K562 (cell line): ENCODE measurements around the gene TMTC3. TPM values are rescaled to one million over a fixed set of nuclear protein-coding genes. Genes with fewer than 3 reads are reported as not detected.

Experiments
- CTCF ChIP-seq, 3 experiments: IDR thresholded peaks in 2 of 3; conservative IDR thresholded peaks in 1 of 3; 2 replicates each; pipeline ENCODE4 v1.5.1; 2011 to 2012; ENCODE audit warnings: low read length in 3 of 3, mild to moderate bottlenecking in 3 of 3, control low read depth in 2 of 3, improper control_type of control experiment in 1 of 3, inconsistent platforms in 1 of 3, low read depth in 1 of 3, mixed read lengths in 1 of 3, moderate library complexity in 1 of 3; ENCODE audit not compliant: insufficient read depth in 2 of 3
- REST ChIP-seq, 2 experiments: fragments of 450-650 bp; formaldehyde crosslinking in 1 of 2; IDR thresholded peaks; 2 replicates each; pipeline versions ENCODE4 v1.4.0 to v1.6.1; 2014 to 2020; ENCODE audit warnings: mild to moderate bottlenecking in 2 of 2, borderline replicate concordance in 1 of 2, low read depth in 1 of 2
- SMC3 ChIP-seq: conservative IDR thresholded peaks from 2 replicates; pipeline ENCODE4 v1.6.1; 2011; ENCODE audit warnings: low read depth, low read length, improper control_type of control experiment; ENCODE audit not compliant: insufficient read depth
- polyA plus RNA-seq, 8 experiments: library from polyadenylated mRNA; depleted of rRNA in 4 of 8; stranded (reverse) in 5 of 8; unstranded in 3 of 8; fragments of >200 nt; fragmentation: Nextera tagmentation in 2 of 8; fragmentation: Illumina TruSeq in 1 of 8; extraction: Ambion mirVana in 2 of 8; extraction: Trizol in 1 of 8; gene quantifications; 2 replicates each; pipeline versions ENCODE4 v1.2.1 to v1.2.3, GENCODE V29; 2011 to 2014; ENCODE audit warnings: inconsistent platforms in 1 of 8, missing spikeins in 1 of 8
- total RNA-seq, 7 experiments: library from RNA; depleted of rRNA in 6 of 7; stranded (reverse); fragments of >200 nt in 6 of 7; fragmentation: Illumina TruSeq in 2 of 7; extraction: Trizol in 2 of 7; gene quantifications; 2 replicates each; pipeline versions ENCODE4 v1.2.1 to v1.2.3, GENCODE V29; 2011 to 2021; ENCODE audit warnings: low replicate concordance in 1 of 7

TMTC3 gene
- total and polyA plus RNA-seq, 9 of the 15 experiments (the other 6 are each of a cell fraction or from before 2014, with no cell fraction given): 1.9 to 9.8 (median 4.7) TPM

- peak; percentile 10; the same call in 1 of the 2 replicates for TF ChIP-seq REST (IDR thresholded peaks at IDR 0.05; ENCODE audit: borderline replicate concordance)
- no peak for TF ChIP-seq REST (CRISPR knock-in tag; IDR thresholded peaks at IDR 0.05; ENCODE audit: low read depth)
- TF ChIP-seq SMC3: 0 out of 2 replicates have a peak, but pooled peaks have one; percentile 14
- peak in 2 of 3 experiments; percentile 17 to 57; a peak in 2 of 6 replicates for TF ChIP-seq CTCF (IDR thresholded peaks at IDR 0.05 in 2 of 3, conservative IDR thresholded peaks at IDR 0.05 in 1 of 3; ENCODE audit: insufficient read depth in 2 of 3, low read depth in 1 of 3, low read length in 3 of 3)
These were observed 30.9 kb upstream of the TMTC3 start (continued) for GRCh38 chr12:88111074-88111652.
